H1 (cell line): ENCODE results near the gene AGPAT3. TPM values are rescaled to one million over a fixed set of nuclear protein-coding genes. Genes with fewer than 3 reads are reported as not detected.

ENCODE experiments used
- CTCF ChIA-PET: fragments of 300-600 bp; sonication (Branson Sonifier 250); formaldehyde crosslinking; loops from one replicate; lab custom pipeline; 2021; ENCODE audit not compliant: partially characterized antibody; lab: Charles Lee
- POLR2A ChIA-PET: fragments of 300-600 bp; sonication (Branson Sonifier 250); formaldehyde crosslinking; loops from one replicate; lab custom pipeline; 2021; ENCODE audit warnings: inconsistent platforms; ENCODE audit not compliant: partially characterized antibody; lab: Charles Lee
- DNase-seq, 2 experiments: peaks; one replicate each; pipeline versions ENCODE4 v3.0.0 to v3.0.0-alpha.2; 2010 to 2022; ENCODE audit warnings: low spot score in 2 of 2, low read depth in 1 of 2, mixed read lengths in 1 of 2
- FAIRE-seq: peaks from 2 replicates; lab custom pipeline; 2011; peaks lifted over from hg19 to GRCh38; lab: Jason Lieb, UNC
- H2AFZ ChIP-seq: 2 replicates; pipeline ENCODE4 v1.8.1; 2012; ENCODE audit warnings: low read length, inconsistent platforms
- H2AK5ac ChIP-seq: 2 replicates; pipeline ENCODE4 v1.6.1; 2013; ENCODE audit warnings: low read depth, low read length
- H2BK120ac ChIP-seq: replicated peaks from 2 replicates; pipeline ENCODE3; 2013; ENCODE audit warnings: low read depth, low read length, inconsistent platforms
- H2BK12ac ChIP-seq: 2 replicates; pipeline ENCODE4 v1.6.1; 2013; ENCODE audit warnings: low read depth, low read length
- H2BK15ac ChIP-seq: 2 replicates; pipeline ENCODE4 v1.6.1; 2013; ENCODE audit warnings: low read length
- H2BK20ac ChIP-seq: 2 replicates; pipeline ENCODE4 v1.6.1; 2013; ENCODE audit warnings: low read length
- H2BK5ac ChIP-seq: 2 replicates; pipeline ENCODE4 v1.6.1; 2013; ENCODE audit warnings: low read depth, low read length
- H3K14ac ChIP-seq: 2 replicates; pipeline ENCODE4 v1.6.1; 2013; ENCODE audit warnings: inconsistent platforms; ENCODE audit not compliant: insufficient read length
- H3K18ac ChIP-seq: 2 replicates; pipeline ENCODE4 v1.6.1; 2013; ENCODE audit warnings: low read length; ENCODE audit errors: extremely low read depth
- H3K23ac ChIP-seq: 2 replicates; pipeline ENCODE4 v1.6.1; 2013; ENCODE audit warnings: inconsistent platforms; ENCODE audit not compliant: insufficient read length
- H3K23me2 ChIP-seq: 2 replicates; pipeline ENCODE4 v1.6.1; 2013; ENCODE audit warnings: low read depth, low read length
- H3K27ac ChIP-seq: 2 replicates; pipeline ENCODE4 v1.6.1; 2011; ENCODE audit warnings: low read depth, low read length, inconsistent platforms
- H3K27me3 ChIP-seq, 4 experiments: replicated peaks in 1 of 4; 1 replicate in 1 of 4; 2 replicates in 3 of 4; pipeline versions ENCODE4 v1.6.1 to v1.8.1; 2011 to 2013; ENCODE audit warnings: low read length in 3 of 4, mild to moderate bottlenecking in 3 of 4, inconsistent platforms in 2 of 4, mixed read lengths in 2 of 4, moderate library complexity in 1 of 4; ENCODE audit not compliant: control insufficient read depth in 3 of 4, insufficient read depth in 3 of 4; ENCODE audit errors: extremely low read depth in 1 of 4
- H3K36me3 ChIP-seq, 4 experiments: 2 replicates each; pipeline versions ENCODE4 v1.6.1 to v1.8.1; 2011 to 2013; ENCODE audit warnings: mild to moderate bottlenecking in 4 of 4, low read length in 3 of 4, moderate library complexity in 2 of 4, control low read depth in 1 of 4, inconsistent platforms in 1 of 4; ENCODE audit not compliant: insufficient read depth in 4 of 4, control insufficient read depth in 2 of 4
- H3K4ac ChIP-seq: replicated peaks from 2 replicates; pipeline ENCODE3; 2013; ENCODE audit warnings: low read length, low read depth, mixed read lengths, inconsistent platforms; ENCODE audit not compliant: insufficient read length
- H3K4me1 ChIP-seq, 4 experiments: replicated peaks in 1 of 4; 1 replicate in 1 of 4; 2 replicates in 3 of 4; pipeline versions ENCODE4 v1.6.1 to v1.8.1; 2011 to 2013; ENCODE audit warnings: low read length in 3 of 4, inconsistent platforms in 2 of 4, mixed read lengths in 1 of 4; ENCODE audit not compliant: insufficient read depth in 4 of 4, control insufficient read depth in 3 of 4
- H3K4me2 ChIP-seq, 2 experiments: 2 replicates each; pipeline versions ENCODE4 v1.6.1 to v1.8.1; 2011 to 2013; ENCODE audit warnings: low read depth in 2 of 2, low read length in 2 of 2, control low read depth in 1 of 2, inconsistent platforms in 1 of 2, mild to moderate bottlenecking in 1 of 2; ENCODE audit not compliant: insufficient read depth in 1 of 2
- H3K4me3 ChIP-seq, 4 experiments: fragments of 200-600, 300-600 bp in 1 of 4; sonication (generic), shearing (Covaris generic), sonication (Bioruptor Twin) in 1 of 4; 2 replicates each; pipeline versions ENCODE4 v1.5.1 to v1.8.1; 2011 to 2016; ENCODE audit warnings: low read length in 4 of 4, low read depth in 3 of 4, control low read depth in 2 of 4, inconsistent platforms in 2 of 4, mild to moderate bottlenecking in 2 of 4, mixed read lengths in 1 of 4, moderate library complexity in 1 of 4; ENCODE audit not compliant: insufficient read depth in 2 of 4; ENCODE audit errors: extremely low read depth in 1 of 4
- H3K56ac ChIP-seq: replicated peaks from 2 replicates; pipeline ENCODE3; 2013; ENCODE audit warnings: low read depth, mild to moderate bottlenecking, mixed read lengths, low read length, inconsistent platforms; ENCODE audit not compliant: insufficient read length
- H3K79me1 ChIP-seq: 2 replicates; pipeline ENCODE4 v1.6.1; 2013; ENCODE audit warnings: low read depth, low read length, control low read depth
- H3K79me2 ChIP-seq, 2 experiments: 2 replicates each; pipeline versions ENCODE4 v1.6.1 to v1.8.1; 2012 to 2013; ENCODE audit warnings: low read length in 2 of 2, mild to moderate bottlenecking in 2 of 2, inconsistent platforms in 1 of 2; ENCODE audit not compliant: insufficient read depth in 2 of 2, control insufficient read depth in 1 of 2
- H3K9ac ChIP-seq, 4 experiments: replicated peaks in 1 of 4; 1 replicate in 1 of 4; 2 replicates in 3 of 4; pipeline versions ENCODE4 v1.6.1 to v1.8.1; 2011 to 2013; ENCODE audit warnings: low read depth in 3 of 4, low read length in 3 of 4, control low read depth in 2 of 4, mild to moderate bottlenecking in 2 of 4, moderate library complexity in 2 of 4, inconsistent platforms in 1 of 4; ENCODE audit errors: extremely low read depth in 1 of 4
- H3K9me3 ChIP-seq, 2 experiments: 2 replicates each; pipeline versions ENCODE4 v1.6.1 to v1.8.1; 2012 to 2013; ENCODE audit warnings: mild to moderate bottlenecking in 2 of 2, moderate library complexity in 2 of 2, control low read depth in 1 of 2, inconsistent platforms in 1 of 2, low read depth in 1 of 2, low read length in 1 of 2, mixed read lengths in 1 of 2; ENCODE audit not compliant: insufficient read depth in 2 of 2
- H4K20me1 ChIP-seq, 2 experiments: replicated peaks in 1 of 2; 2 replicates each; pipeline versions ENCODE3 to v1.8.1; 2011 to 2013; ENCODE audit warnings: inconsistent platforms in 2 of 2, low read length in 2 of 2, mild to moderate bottlenecking in 1 of 2; ENCODE audit not compliant: insufficient read depth in 2 of 2, control insufficient read depth in 1 of 2
- H4K5ac ChIP-seq: 2 replicates; pipeline ENCODE4 v1.6.1; 2013; ENCODE audit warnings: low read length, low read depth, mixed read lengths, inconsistent platforms; ENCODE audit not compliant: insufficient read length
- H4K8ac ChIP-seq: 2 replicates; pipeline ENCODE4 v1.8.0; 2013; ENCODE audit warnings: mild to moderate bottlenecking, moderate library complexity, low read length, inconsistent platforms; ENCODE audit not compliant: insufficient read depth; ENCODE audit errors: extremely low read depth
- H4K91ac ChIP-seq: replicated peaks from 2 replicates; pipeline ENCODE3; 2013; ENCODE audit warnings: low read length, mixed read lengths, inconsistent platforms; ENCODE audit not compliant: insufficient read length
- CBX5 ChIP-seq: fragments of 300-800, 300-1000 bp; sonication (generic); IDR thresholded peaks from 2 replicates; pipeline ENCODE4 v1.7.1; 2016; ENCODE audit warnings: antibody characterized with exemption, low read length, low read depth
- EZH2 ChIP-seq: fragments of 200-600 bp; sonication (generic); IDR thresholded peaks from 2 replicates; pipeline ENCODE4 v1.7.1; 2012; ENCODE audit warnings: low read depth, mild to moderate bottlenecking, moderate library complexity, low read length, inconsistent platforms; ENCODE audit not compliant: severe bottlenecking
- HDAC2 ChIP-seq, 2 experiments: fragments of 300-600 bp in 1 of 2; sonication (generic) in 1 of 2; IDR thresholded peaks; 2 replicates each; pipeline ENCODE4 v1.6.1; 2011 to 2012; ENCODE audit warnings: low read depth in 2 of 2, low read length in 2 of 2, mild to moderate bottlenecking in 2 of 2, moderate library complexity in 2 of 2, borderline replicate concordance in 1 of 2, inconsistent platforms in 1 of 2
- JUN ChIP-seq: IDR thresholded peaks from 2 replicates; pipeline ENCODE4 v1.6.1; 2011; ENCODE audit warnings: low read depth, mild to moderate bottlenecking, improper control_type of control experiment, low read length
- KDM4A ChIP-seq: IDR thresholded peaks from one replicate; pipeline ENCODE4 v1.7.1; 2012; ENCODE audit warnings: low read depth, mild to moderate bottlenecking, moderate library complexity, low read length, inconsistent platforms; ENCODE audit not compliant: severe bottlenecking
- NANOG ChIP-seq: IDR thresholded peaks from 2 replicates; pipeline ENCODE4 v1.6.1; 2011; ENCODE audit warnings: low read length, low read depth, mild to moderate bottlenecking, inconsistent platforms; ENCODE audit not compliant: insufficient read depth, poor library complexity, severe bottlenecking
- NRF1 ChIP-seq: IDR thresholded peaks from 2 replicates; pipeline ENCODE4 v1.6.1; 2011; ENCODE audit warnings: mild to moderate bottlenecking, low read depth, low read length, improper control_type of control experiment
- POLR2A ChIP-seq, 2 experiments: IDR thresholded peaks; 1 replicate in 1 of 2; 2 replicates in 1 of 2; pipeline ENCODE4 v1.6.1; 2011; ENCODE audit warnings: low read depth in 2 of 2, low read length in 2 of 2, mild to moderate bottlenecking in 2 of 2; ENCODE audit errors: control extremely low read depth in 1 of 2
- POLR2AphosphoS5 ChIP-seq: IDR thresholded peaks from 2 replicates; pipeline ENCODE4 v1.6.1; 2011; ENCODE audit warnings: low read depth, low read length
- RBBP5 ChIP-seq: IDR thresholded peaks from 2 replicates; pipeline ENCODE4 v1.7.1; 2012; ENCODE audit warnings: low read depth, mild to moderate bottlenecking, inconsistent platforms, low read length, moderate library complexity, borderline replicate concordance
- SIRT6 ChIP-seq: IDR thresholded peaks from one replicate; pipeline ENCODE4 v1.7.1; 2012; ENCODE audit warnings: low read length, inconsistent platforms
- SP2 ChIP-seq: IDR thresholded peaks from 2 replicates; pipeline ENCODE4 v1.6.1; 2012; ENCODE audit warnings: mild to moderate bottlenecking, low read length, inconsistent platforms
- TAF7 ChIP-seq: optimal IDR thresholded peaks from 2 replicates; pipeline ENCODE3; 2011; ENCODE audit warnings: low read depth, mild to moderate bottlenecking, inconsistent platforms, low read length, moderate library complexity, borderline replicate concordance
- TEAD4 ChIP-seq: IDR thresholded peaks from 2 replicates; pipeline ENCODE4 v1.6.1; 2012; ENCODE audit warnings: low read depth, low read length, inconsistent platforms, mixed read lengths
- WGBS, 2 experiments: shearing (Covaris generic) in 1 of 2; methylation state at CpG; one replicate each; pipeline versions ENCODE4 v1.1.6 to v1.1.7; 2013 to 2015; ENCODE audit warnings: low lambda C conversion rate in 2 of 2, mixed read lengths in 2 of 2, inconsistent platforms in 1 of 2, low coverage in 1 of 2, missing lambda C conversion rate in 1 of 2; ENCODE audit not compliant: insufficient replicate concordance in 2 of 2, insufficient coverage in 1 of 2, insufficient read length in 1 of 2; ENCODE audit errors: extremely low coverage in 1 of 2, missing lambda C conversion rate in 1 of 2; 5-methylcytosine and 5-hydroxymethylcytosine counted together
- polyA plus RNA-seq, 7 experiments: library from polyadenylated mRNA; depleted of rRNA in 3 of 7; stranded (reverse) in 5 of 7; unstranded in 2 of 7; fragments of >200 nt in 5 of 7; fragments of 200-250 nt in 2 of 7; gene quantifications; 1 replicate in 5 of 7; 2 replicates in 1 of 7; 4 replicates in 1 of 7; pipeline versions ENCODE4 v1.2.1 to v1.2.3, GENCODE V29; 2011 to 2013; ENCODE audit warnings: missing spikeins in 2 of 7, mixed read lengths in 2 of 7
- total RNA-seq: library from RNA; stranded (reverse); fragmentation: NEBNext Ultra II Directional; extraction: Animal tissue kit (Norgen Biotek cat#: 25700); gene quantifications from 2 replicates; pipeline ENCODE4 v1.2.1, GENCODE V29; 2021
- TF ChIP-seq, protein P1 (sequence below): IDR thresholded peaks from 2 replicates; pipeline ENCODE4 v1.6.1; 2012; ENCODE audit warnings: inconsistent platforms

AGPAT3 gene
- total and polyA plus RNA-seq, 2 of the 8 experiments (the other 6 are each of a cell fraction or from before 2014, with no cell fraction given): 5.8 to 7.3 TPM

DNA sequence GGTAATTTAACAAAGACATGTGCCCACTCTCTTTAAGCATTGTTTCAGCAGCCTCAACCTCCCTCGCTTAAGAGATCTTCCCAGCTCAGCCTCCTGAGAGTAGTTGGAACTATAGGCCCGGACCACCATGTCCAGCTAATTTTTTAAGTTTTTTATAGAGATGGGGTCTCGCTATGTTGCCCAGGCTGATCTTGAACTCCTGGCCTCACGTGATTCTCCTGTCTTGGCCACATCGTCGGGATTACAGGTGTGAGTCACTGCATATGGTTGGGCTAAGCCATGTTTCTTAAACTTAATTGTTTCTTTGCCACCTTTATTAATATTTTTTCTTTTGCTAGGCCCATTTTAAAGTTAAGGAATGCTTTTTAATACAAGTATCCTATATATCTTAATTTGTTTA is 18.6 kb upstream of the AGPAT3 start:
- Histone ChIP-seq H4K5ac (no peak overlapping the region), H3K4me1 (no peaks in the 10 kb centered on the region), H3K56ac (no peak overlapping the region), H3K9me3 (no peaks in the 10 kb centered on the region; a peak in 1 of 4 replicates), H2AFZ (no peak overlapping the region), H4K8ac (no peak overlapping the region), H3K4me3 (no peak overlapping the region), H3K23ac (no peak overlapping the region), H3K27me3 (no peaks in the 10 kb centered on the region), H3K18ac (no peak overlapping the region), H3K27ac (no peak overlapping the region), H3K9ac (no peak overlapping the region), H3K14ac (no peak overlapping the region), H2BK5ac (no peak overlapping the region), H2BK120ac (no peak overlapping the region), H3K4me2 (no peak overlapping the region), H3K79me1 (no peaks in the 10 kb centered on the region), H4K91ac (no peak overlapping the region), H2BK15ac (no peak overlapping the region), H3K23me2 (no peaks in the 10 kb centered on the region; the same call in 1 of the 2 replicates), H4K20me1 (no peaks in the 10 kb centered on the region), H3K36me3 (no peaks in the 10 kb centered on the region), H2BK12ac (no peak overlapping the region), H2AK5ac (no peak overlapping the region), H3K4ac (no peak overlapping the region), H2BK20ac (no peak overlapping the region), H3K79me2 (no peaks in the 10 kb centered on the region)
- POLR2A ChIA-PET: no interaction called here
- 96% methylated on average over 6 of the region's 6 CpGs; no CpG with 5 or more reads in 1 of the 2 experiments for WGBS, 2 experiments
- DNase-seq: no peak
- FAIRE-seq: no peak
- CTCF ChIA-PET: interaction anchor here (0.7 to 10.4 kb wide), 7 partner anchors 9 to 94 kb away, joined by 3 to 73 read pairs (median 4); no protein-coding TSS in a partner anchor
- no peak for TF ChIP-seq RBBP5
- no peak for TF ChIP-seq NRF1
- no peak for TF ChIP-seq KDM4A
- TF ChIP-seq SP2: no peak
- no peak for TF ChIP-seq EZH2
- TF ChIP-seq HDAC2 (IDR thresholded peaks at IDR 0.05; ENCODE audit: borderline replicate concordance in 1 of 2, low read depth in 2 of 2, low read length in 2 of 2): no peak
- TF ChIP-seq JUN: no peak
- no peak for TF ChIP-seq TAF7
- no peak for TF ChIP-seq CBX5
- TF ChIP-seq POLR2AphosphoS5: no peak
- TF ChIP-seq SIRT6: no peak
- TF ChIP-seq POLR2A (IDR thresholded peaks at IDR 0.05; ENCODE audit: control extremely low read depth in 1 of 2, low read depth in 2 of 2, low read length in 2 of 2): no peak
- TF ChIP-seq NANOG: no peak
- TF ChIP-seq TEAD4: no peak
- TF ChIP-seq, protein P1, sequence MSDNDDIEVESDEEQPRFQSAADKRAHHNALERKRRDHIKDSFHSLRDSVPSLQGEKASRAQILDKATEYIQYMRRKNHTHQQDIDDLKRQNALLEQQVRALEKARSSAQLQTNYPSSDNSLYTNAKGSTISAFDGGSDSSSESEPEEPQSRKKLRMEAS: no peak
